Hindlimb muscle (tissue), 1 donor: ENCODE data around the gene PRDM16. TPM values are rescaled to one million over a fixed set of nuclear protein-coding genes. Genes with fewer than 3 reads are reported as not detected.

Experiments
- DNase-seq: peaks from one replicate; pipeline ENCODE4 v3.0.0-alpha.2; 2013
- polyA plus RNA-seq: library from polyadenylated mRNA; unstranded; fragments of 120-200 nt; gene quantifications from one replicate; pipeline ENCODE4 v1.2.1, GENCODE V29; 2013; ENCODE audit not compliant: insufficient read length

The PRDM16 gene
- polyA plus RNA-seq, 1 donor: 0.80 TPM

- DNase-seq: no peak
These were observed 350.6 kb downstream of the PRDM16 start for GRCh38 chr1:3419415-3420204.

GRCh38 chr1:3420218-3420951 is 351.4 kb downstream of the PRDM16 start:
- no peak for DNase-seq

- no peak for DNase-seq
These were observed 353.6 kb downstream of the PRDM16 start for GRCh38 chr1:3422638-3423037.

- no peak for DNase-seq
These were observed 354.3 kb downstream of the PRDM16 start for GRCh38 chr1:3423245-3423829.

GRCh38 chr1:3423896-3424611 is 355.1 kb downstream of the PRDM16 start:
- no peak for DNase-seq

GRCh38 chr1:3425486-3426215 is 356.6 kb downstream of the PRDM16 start:
- no peak for DNase-seq

GRCh38 chr1:3426956-3427535 is 358.0 kb downstream of the PRDM16 start:
- DNase-seq: no peak

GRCh38 chr1:3427711-3428704 is 359.0 kb downstream of the PRDM16 start:
- no peak for DNase-seq

- no peak for DNase-seq
These were observed 359.9 kb downstream of the PRDM16 start for GRCh38 chr1:3428899-3429298.

GRCh38 chr1:3429320-3429719 is 360.3 kb downstream of the PRDM16 start:
- no peak for DNase-seq

GRCh38 chr1:3429766-3430165 is 360.8 kb downstream of the PRDM16 start:
- DNase-seq: no peak

- DNase-seq: no peak
These were observed 361.4 kb downstream of the PRDM16 start for GRCh38 chr1:3430406-3430805.

GRCh38 chr1:3430820-3431219 is 361.8 kb downstream of the PRDM16 start:
- no peak for DNase-seq

- DNase-seq: no peak
These were observed 362.3 kb downstream of the PRDM16 start for GRCh38 chr1:3431266-3431665.

GRCh38 chr1:3431686-3432085 is 362.7 kb downstream of the PRDM16 start:
- DNase-seq: no peak

GRCh38 chr1:3432306-3432705 is 363.3 kb downstream of the PRDM16 start:
- no peak for DNase-seq

GRCh38 chr1:3433076-3433475 is 364.1 kb downstream of the PRDM16 start:
- no peak for DNase-seq

GRCh38 chr1:3433596-3434320 is 364.8 kb downstream of the PRDM16 start:
- no peak for DNase-seq

- no peak for DNase-seq
These were observed 365.6 kb downstream of the PRDM16 start for GRCh38 chr1:3434406-3435110.
